ENCODE data around the gene SMTNL2.

GRCh38 chr17:4635823-4636375 lies 51.6 kb downstream of the SMTNL2 start:
- TF ChIP-seq POLR2A (IDR thresholded peaks at IDR 0.05; ENCODE audit: low read depth, low read length): no peak
- no peak for TF ChIP-seq POLR2AphosphoS5 (IDR thresholded peaks at IDR 0.05; ENCODE audit: low read depth, low read length)

Data from GM12892 (cell line).